ENCODE data around the gene DSG3. TPM values are rescaled to one million over a fixed set of nuclear protein-coding genes. Genes with fewer than 3 reads are reported as not detected.

DSG3 gene
- total and polyA plus RNA-seq, 10 of the 15 experiments (the other 5 are each of a cell fraction or from before 2014, with no cell fraction given) = 0.01 to 0.36 (median 0.30) TPM

DNA sequence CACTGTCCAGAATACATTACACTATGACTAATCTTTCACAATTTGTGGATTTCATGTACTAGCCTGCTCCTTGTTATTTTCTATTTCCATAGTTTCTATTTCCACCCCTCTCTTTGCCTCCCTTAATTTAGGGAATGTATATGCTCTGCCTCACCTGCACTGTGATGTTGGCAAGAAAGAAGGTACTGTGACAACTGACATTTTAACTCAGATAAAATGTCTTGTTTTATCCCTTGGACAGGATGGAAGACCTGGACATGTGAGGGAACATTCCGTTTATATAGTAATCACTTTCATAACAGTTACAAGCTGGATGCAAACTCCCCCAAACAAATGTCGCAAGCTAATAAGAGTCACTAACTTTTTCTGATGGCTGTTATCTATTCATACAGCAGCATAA is 21.5 kb upstream of the DSG3 start:
- CTCF ChIA-PET = interaction anchor here (0.7 to 4.5 kb wide), 14 partner anchors 10 to 294 kb away, joined by 3 to 43 read pairs (median 6); no protein-coding TSS in a partner anchor
- WGBS (ENCODE audit: insufficient coverage, insufficient replicate concordance, low lambda C conversion rate, missing lambda C conversion rate) = 62% methylated on average over 2 of the region's 2 CpGs
- BruUV-seq (replicated peaks) = no TSS peak
- intact Hi-C loops (cut with micrococcal nuclease; ENCODE audit: unreplicated experiment) = loop anchor here (5.0 to 10.0 kb wide), 3 partner anchors 296 to 549 kb away; no protein-coding TSS in a partner anchor
- no peak overlapping the region for H3K4me3 ChIP-seq
- H3K9ac ChIP-seq (ENCODE audit: control insufficient read depth, insufficient read depth, low read length) = no peak overlapping the region
- H3K36me3 ChIP-seq (ENCODE audit: control insufficient read depth in 2 of 2, insufficient read depth in 2 of 2, low read length in 1 of 2) = no peaks in the 10 kb centered on the region
- H2AFZ ChIP-seq (ENCODE audit: control insufficient read depth, low read depth, low read length) = no peak overlapping the region
- H3K27ac ChIP-seq (ENCODE audit: control insufficient read depth, insufficient read depth) = no peak overlapping the region
- SMC1A ChIA-PET (ENCODE audit: uncharacterized antibody, unreplicated experiment) = interaction anchor here (0.5 to 6.7 kb wide), 10 partner anchors 12 to 659 kb away, joined by 3 to 53 read pairs (median 8); no protein-coding TSS in a partner anchor
- RAD21 ChIA-PET (ENCODE audit: unreplicated experiment) = interaction anchor here (1.0 to 1.3 kb wide), 3 partner anchors 65 to 127 kb away, joined by 3 to 4 read pairs (median 3); no protein-coding TSS in a partner anchor
- H3K27me3 ChIP-seq (replicated peaks in 1 of 2; ENCODE audit: control insufficient read depth in 2 of 2, insufficient read depth in 2 of 2, low read length in 1 of 2) = no peaks in the 10 kb centered on the region
- no peaks in the 10 kb centered on the region; the same call in 2 of the 3 replicates for H3K9me3 ChIP-seq (replicated peaks; ENCODE audit: control insufficient read depth, insufficient read depth, low read length)
- FAIRE-seq = no peak
- ATAC-seq = no peak
- no peaks in the 10 kb centered on the region for H4K20me1 ChIP-seq (ENCODE audit: control insufficient read depth, insufficient read depth)
- POLR2A ChIA-PET = no interaction called here
- in situ Hi-C loops (cut with MboI) = loop anchor here (10.0 kb wide), 1 partner anchor 129 kb away; no protein-coding TSS in a partner anchor
- H3K4me2 ChIP-seq (ENCODE audit: control insufficient read depth, insufficient read depth) = no peak overlapping the region
- no peaks in the 10 kb centered on the region for H3K79me2 ChIP-seq (ENCODE audit: control insufficient read depth, insufficient read depth, low read length)
- no peaks in the 10 kb centered on the region for H3K4me1 ChIP-seq (ENCODE audit: control insufficient read depth, insufficient read depth, low read length)
- no peak for DNase-seq (ENCODE audit: low read depth, low spot score)
- TF ChIP-seq TARDBP (IDR thresholded peaks at IDR 0.05; ENCODE audit: borderline replicate concordance) = no peak
- no peak for TF ChIP-seq LARP7 (IDR thresholded peaks at IDR 0.05)
- no peak for TF ChIP-seq EGR1 (IDR thresholded peaks at IDR 0.05; ENCODE audit: borderline replicate concordance in 1 of 2, low read depth in 2 of 2, low read length in 2 of 2)
- TF ChIP-seq NR2C2 (IDR thresholded peaks at IDR 0.05; ENCODE audit: borderline replicate concordance, control insufficient read depth, insufficient read length, low read depth) = no peak
- TF ChIP-seq NFYA (IDR thresholded peaks at IDR 0.05; ENCODE audit: borderline replicate concordance, low read depth, low read length) = no peak
- no peak for TF ChIP-seq EED (IDR thresholded peaks at IDR 0.05; ENCODE audit: low read depth)
- no peak for TF ChIP-seq RBBP5 (conservative IDR thresholded peaks at IDR 0.05)
- TF ChIP-seq SUPT20H (IDR thresholded peaks at IDR 0.05; ENCODE audit: borderline replicate concordance, control insufficient read depth, low read depth, low read length) = no peak
- TF ChIP-seq CTCF (IDR thresholded peaks at IDR 0.05 in 2 of 3, conservative IDR thresholded peaks at IDR 0.05 in 1 of 3; ENCODE audit: control insufficient read depth in 2 of 3, extremely low read depth in 1 of 3, insufficient read depth in 1 of 3, low read depth in 3 of 3, low read length in 3 of 3) = no peak
- no peak for TF ChIP-seq ZNF274 (IDR thresholded peaks at IDR 0.05; ENCODE audit: insufficient read depth, insufficient read length)
- TF ChIP-seq EP300 (IDR thresholded peaks at IDR 0.05; ENCODE audit: borderline replicate concordance in 1 of 2, control insufficient read depth in 1 of 2, low read depth in 2 of 2, low read length in 2 of 2) = no peak
- no peak for TF ChIP-seq ZNF592 (IDR thresholded peaks at IDR 0.05)
- TF ChIP-seq POLR2A (IDR thresholded peaks at IDR 0.05; ENCODE audit: low read depth, low read length) = no peak
- TF ChIP-seq GABPA (IDR thresholded peaks at IDR 0.05; ENCODE audit: low read depth) = no peak
- no peak for TF ChIP-seq MXI1 (IDR thresholded peaks at IDR 0.05; ENCODE audit: low read depth, low read length)

Data from GM12878 (cell line).